Neural progenitor cell (in vitro differentiated cells): ENCODE data around the gene EGLN3.

Experiments used
- CTCF ChIP-seq: fragments of 200-600 bp; sonication (generic); IDR thresholded peaks from 2 replicates; pipeline ENCODE4 v1.5.1; 2017; ENCODE audit warnings: antibody characterized with exemption, mild to moderate bottlenecking
- EZH2 ChIP-seq: fragments of 200-600 bp; sonication (generic); IDR thresholded peaks from 2 replicates; pipeline ENCODE4 v1.6.1; 2017; ENCODE audit warnings: antibody characterized with exemption, mild to moderate bottlenecking, moderate library complexity
- EZH2phosphoT487 ChIP-seq: fragments of 200-600 bp; sonication (generic); IDR thresholded peaks from 2 replicates; pipeline ENCODE4 v1.6.1; 2017; ENCODE audit warnings: antibody characterized with exemption

GRCh38 chr14:33924566-33925100 lies 26.2 kb downstream of the EGLN3 start:
- TF ChIP-seq CTCF: no peak
- no peak for TF ChIP-seq EZH2
- no peak for TF ChIP-seq EZH2phosphoT487
